HG02885 (cell line): Measurements from ENCODE around the gene LBHD2.
"Not testable (repeated sequence)": the region's sequence is repeated elsewhere in the genome, so short reads cannot be mapped to it uniquely, and the experiment has no call there.

ENCODE experiments used
- ATAC-seq: cut with Tn5 transposase; IDR thresholded peaks from one replicate; pipeline ENCODE4 v1.9.1; 2021; ENCODE audit warnings: mild to moderate bottlenecking; ENCODE audit not compliant: unreplicated experiment, poor library complexity

LBHD2 gene

GRCh38 chr14:103116636-103117035 is 32.6 kb downstream of the LBHD2 start:
- no peak for ATAC-seq

GRCh38 chr14:103117499-103117898 is 33.5 kb downstream of the LBHD2 start:
- ATAC-seq = not testable (repeated sequence)

- ATAC-seq = no peak
These were observed 34.1 kb downstream of the LBHD2 start for GRCh38 chr14:103118018-103118662.

GRCh38 chr14:103118663-103119404 is 34.8 kb downstream of the LBHD2 start:
- ATAC-seq = no peak

- not testable (repeated sequence) for ATAC-seq
These were observed 35.5 kb downstream of the LBHD2 start for GRCh38 chr14:103119527-103119926.

GRCh38 chr14:103121121-103121845 is 37.3 kb downstream of the LBHD2 start:
- ATAC-seq = no peak

GRCh38 chr14:103121846-103122584 is 38.0 kb downstream of the LBHD2 start:
- no peak for ATAC-seq

- no peak for ATAC-seq
These were observed 38.6 kb downstream of the LBHD2 start for GRCh38 chr14:103122585-103122946.

GRCh38 chr14:103122947-103123633 is 39.1 kb downstream of the LBHD2 start, which contains the start of gene TNFAIP2:
Gene TNFAIP2, plus strand, starts transcription at chr14:103123461. Its CDS starts 2,997 bp downstream, at chr14:103126458.
- ATAC-seq = no peak

GRCh38 chr14:103123634-103124500 is 39.9 kb downstream of the LBHD2 start:
- no peak for ATAC-seq

- ATAC-seq = no peak
These were observed 40.5 kb downstream of the LBHD2 start for GRCh38 chr14:103124501-103125001.

GRCh38 chr14:103125098-103126070 is 41.4 kb downstream of the LBHD2 start:
- no peak for ATAC-seq

- no peak for ATAC-seq
These were observed 42.3 kb downstream of the LBHD2 start for GRCh38 chr14:103126088-103126872.

GRCh38 chr14:103126873-103127304 is 42.9 kb downstream of the LBHD2 start:
- no peak for ATAC-seq

GRCh38 chr14:103127356-103127755 is 43.3 kb downstream of the LBHD2 start:
- no peak for ATAC-seq

GRCh38 chr14:103127861-103128598 is 44.0 kb downstream of the LBHD2 start:
- no peak for ATAC-seq
